WERI-Rb-1 (cell line): ENCODE measurements around the gene KLF17.
"Not testable (repeated sequence)": the region's sequence is repeated elsewhere in the genome, so short reads cannot be mapped to it uniquely, and the experiment has no call there.

Experiments
- DNase-seq: peaks from one replicate; pipeline ENCODE4 v3.0.0-alpha.2; 2020
- H3K27ac ChIP-seq: fragments of 250-450 bp; sonication (Bioruptor Pico); 2 replicates; pipeline ENCODE4 v1.5.1; 2020; ENCODE audit warnings: mild to moderate bottlenecking, moderate library complexity
- H3K27me3 ChIP-seq: fragments of 250-450 bp; sonication (Bioruptor Pico); 2 replicates; pipeline ENCODE4 v1.5.1; 2021; ENCODE audit warnings: mild to moderate bottlenecking, low read depth, moderate library complexity; ENCODE audit not compliant: insufficient read depth, severe bottlenecking
- H3K36me3 ChIP-seq: fragments of 250-450 bp; sonication (Bioruptor Pico); 2 replicates; pipeline ENCODE4 v1.5.1; 2020; ENCODE audit warnings: mild to moderate bottlenecking, moderate library complexity
- H3K4me3 ChIP-seq: 2 replicates; pipeline ENCODE4 v1.5.1; 2011; ENCODE audit warnings: low read depth, mild to moderate bottlenecking, control low read depth, low read length
- H3K9me3 ChIP-seq: fragments of 250-450 bp; sonication (Bioruptor Pico); 2 replicates; pipeline ENCODE4 v1.5.1; 2021; ENCODE audit warnings: mild to moderate bottlenecking, moderate library complexity; ENCODE audit not compliant: severe bottlenecking
- TF ChIP-seq, protein P1 (sequence below): IDR thresholded peaks from 2 replicates; pipeline ENCODE4 v1.5.1; 2011; ENCODE audit warnings: low read depth, mild to moderate bottlenecking, control low read depth, inconsistent platforms, low read length

The KLF17 gene

DNA sequence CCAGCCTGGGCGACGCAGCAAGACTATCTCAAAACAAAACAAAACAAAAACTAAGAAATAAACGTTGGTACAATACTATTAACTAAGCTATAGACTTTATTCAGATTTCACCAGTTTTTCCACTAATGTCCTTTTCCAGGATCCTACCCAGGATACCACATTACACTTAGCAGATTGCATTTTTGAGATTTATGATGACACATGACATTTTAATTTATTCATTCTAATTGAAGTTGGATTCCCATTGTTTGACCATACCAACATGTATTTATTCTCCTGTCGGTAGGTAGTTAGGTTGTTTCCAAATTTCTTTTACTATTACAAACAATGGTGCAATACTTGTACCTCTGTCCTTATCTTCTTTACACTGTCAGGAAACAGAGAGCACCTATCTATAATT lies 6.8 kb upstream of the KLF17 start:
- no peak overlapping the region for H3K27ac ChIP-seq
- no peak overlapping the region for H3K4me3 ChIP-seq
- TF ChIP-seq, protein P1, sequence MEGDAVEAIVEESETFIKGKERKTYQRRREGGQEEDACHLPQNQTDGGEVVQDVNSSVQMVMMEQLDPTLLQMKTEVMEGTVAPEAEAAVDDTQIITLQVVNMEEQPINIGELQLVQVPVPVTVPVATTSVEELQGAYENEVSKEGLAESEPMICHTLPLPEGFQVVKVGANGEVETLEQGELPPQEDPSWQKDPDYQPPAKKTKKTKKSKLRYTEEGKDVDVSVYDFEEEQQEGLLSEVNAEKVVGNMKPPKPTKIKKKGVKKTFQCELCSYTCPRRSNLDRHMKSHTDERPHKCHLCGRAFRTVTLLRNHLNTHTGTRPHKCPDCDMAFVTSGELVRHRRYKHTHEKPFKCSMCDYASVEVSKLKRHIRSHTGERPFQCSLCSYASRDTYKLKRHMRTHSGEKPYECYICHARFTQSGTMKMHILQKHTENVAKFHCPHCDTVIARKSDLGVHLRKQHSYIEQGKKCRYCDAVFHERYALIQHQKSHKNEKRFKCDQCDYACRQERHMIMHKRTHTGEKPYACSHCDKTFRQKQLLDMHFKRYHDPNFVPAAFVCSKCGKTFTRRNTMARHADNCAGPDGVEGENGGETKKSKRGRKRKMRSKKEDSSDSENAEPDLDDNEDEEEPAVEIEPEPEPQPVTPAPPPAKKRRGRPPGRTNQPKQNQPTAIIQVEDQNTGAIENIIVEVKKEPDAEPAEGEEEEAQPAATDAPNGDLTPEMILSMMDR: no peak
- H3K27me3 ChIP-seq: no peaks in the 10 kb centered on the region
- H3K36me3 ChIP-seq: no peaks in the 10 kb centered on the region
- no peaks in the 10 kb centered on the region for H3K9me3 ChIP-seq
- DNase-seq: no peak

DNA sequence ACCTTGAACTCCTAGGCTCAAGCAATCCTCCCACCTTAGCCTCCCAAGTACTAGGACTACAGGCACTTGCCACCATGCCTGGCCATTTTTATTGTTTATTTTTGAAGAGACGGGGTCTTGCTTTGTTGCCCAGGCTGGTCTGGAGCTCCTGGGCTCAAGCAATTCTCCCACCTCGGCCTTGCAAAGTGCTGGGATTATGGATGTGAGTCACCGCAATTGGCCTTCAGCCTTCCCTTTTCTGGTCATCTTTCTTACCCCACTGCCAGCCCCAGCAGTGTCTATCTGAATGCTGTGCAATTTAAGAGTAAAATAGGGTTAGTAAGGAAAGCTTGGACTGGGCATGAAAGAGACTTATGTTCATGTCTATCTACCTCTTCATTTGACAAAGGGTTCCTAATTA lies 6.1 kb upstream of the KLF17 start:
- DNase-seq: no peak
- TF ChIP-seq, protein P1: no peak
- Histone ChIP-seq H3K27me3 (no peaks in the 10 kb centered on the region), H3K9me3 (no peaks in the 10 kb centered on the region), H3K4me3 (no peak overlapping the region), H3K27ac (no peak overlapping the region), H3K36me3 (no peaks in the 10 kb centered on the region)

DNA sequence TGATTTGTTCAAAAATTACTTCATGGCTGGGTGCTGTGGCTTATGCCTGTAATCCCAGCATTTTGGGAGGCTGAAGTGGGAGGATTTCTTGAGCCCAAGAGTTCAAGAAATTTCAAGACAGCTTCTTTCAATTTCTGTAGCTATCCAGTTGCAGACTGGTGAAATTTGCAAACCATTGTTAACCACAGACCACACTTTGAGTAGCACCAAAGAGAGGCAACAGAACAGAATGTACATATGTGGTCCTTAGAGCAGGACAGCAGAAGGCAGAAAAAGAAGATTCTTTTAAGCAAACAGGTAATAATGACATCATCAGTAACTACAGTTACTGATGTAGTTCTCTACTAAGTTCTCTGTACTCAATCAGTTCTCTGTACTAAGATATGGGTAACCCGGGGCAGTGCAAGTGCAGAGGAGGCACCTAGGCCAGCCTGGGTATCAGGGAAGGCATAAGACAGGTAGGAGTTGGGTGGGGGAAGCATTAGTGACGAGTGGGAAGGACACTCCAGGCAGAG lies 5.5 kb upstream of the KLF17 start:
- no peaks in the 10 kb centered on the region for H3K36me3 ChIP-seq
- no peak overlapping the region for H3K4me3 ChIP-seq
- no peaks in the 10 kb centered on the region for H3K27me3 ChIP-seq
- TF ChIP-seq, protein P1: no peak
- H3K9me3 ChIP-seq: no peaks in the 10 kb centered on the region
- no peak for DNase-seq
- H3K27ac ChIP-seq: peak overlapping the region; percentile 27

DNA sequence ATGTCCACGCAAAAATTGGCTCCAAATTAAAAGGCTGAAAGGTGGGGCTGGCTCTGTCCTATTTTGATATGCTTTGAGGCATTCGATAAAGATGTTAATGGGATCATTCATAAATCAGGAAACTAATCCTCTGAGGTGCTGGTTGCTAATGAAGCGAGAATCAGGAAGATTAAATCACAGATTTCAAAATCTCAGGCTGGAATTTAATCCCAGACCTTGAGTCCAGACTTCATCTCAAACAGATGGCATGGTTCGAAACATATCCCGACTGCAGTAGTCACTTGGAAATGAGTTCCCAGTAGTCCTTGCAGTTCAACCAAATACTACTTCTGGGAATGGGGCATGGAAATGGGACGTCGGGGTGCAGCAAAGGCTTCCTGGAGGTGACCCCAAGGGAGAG lies 4.5 kb upstream of the KLF17 start:
- H3K27me3 ChIP-seq: no peaks in the 10 kb centered on the region
- no peaks in the 10 kb centered on the region for H3K36me3 ChIP-seq
- TF ChIP-seq, protein P1: no peak
- H3K4me3 ChIP-seq: no peak overlapping the region
- H3K27ac ChIP-seq: peak overlapping the region; percentile 64
- peak; percentile 42 for DNase-seq
- no peaks in the 10 kb centered on the region for H3K9me3 ChIP-seq

DNA sequence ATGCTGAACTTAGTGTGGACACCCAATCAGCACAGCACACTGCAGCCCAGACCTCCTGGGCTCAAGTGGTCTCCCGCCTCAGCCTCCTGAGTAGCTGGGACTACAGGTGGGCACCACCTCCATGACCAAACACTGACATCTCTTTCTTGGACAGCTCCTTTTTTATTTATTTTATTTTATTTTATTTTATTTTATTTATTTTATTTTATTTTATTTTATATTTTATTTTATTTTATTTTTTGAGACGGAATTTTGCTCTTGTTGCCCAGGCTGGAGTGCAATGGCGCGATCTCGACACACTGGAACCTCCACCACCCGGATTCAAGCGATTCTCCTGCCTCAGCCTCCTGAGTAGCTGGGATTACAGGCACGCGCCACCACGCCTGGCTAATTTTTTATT lies 1.3 kb upstream of the KLF17 start:
- not testable (repeated sequence) for H3K27ac ChIP-seq, H3K4me3 ChIP-seq, DNase-seq, H3K27me3 ChIP-seq, H3K9me3 ChIP-seq, H3K36me3 ChIP-seq

DNA sequence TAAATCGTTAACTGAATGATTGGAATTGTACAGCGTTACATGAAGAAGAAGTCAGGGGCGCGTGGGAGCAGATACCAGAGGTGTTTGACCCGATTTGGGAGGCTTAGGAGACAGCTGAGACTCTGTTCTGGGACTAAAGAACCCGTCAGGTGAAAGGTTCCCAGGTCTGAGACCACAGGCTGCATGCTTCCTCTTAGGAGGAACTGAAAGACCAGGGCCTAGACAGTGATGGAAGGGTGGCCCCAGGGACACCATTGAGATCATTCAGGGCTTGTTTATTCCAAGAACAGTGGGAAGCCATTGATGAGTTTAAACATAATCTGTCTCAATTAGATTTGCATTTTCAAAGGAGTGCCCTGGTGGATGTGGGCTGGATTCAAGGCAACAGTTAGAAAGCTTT lies 904 bp downstream of the KLF17 start:
- H3K27me3 ChIP-seq: no peaks in the 10 kb centered on the region
- no peaks in the 10 kb centered on the region for H3K9me3 ChIP-seq
- no peak overlapping the region for H3K4me3 ChIP-seq
- no peak overlapping the region for H3K27ac ChIP-seq
- DNase-seq: no peak
- no peaks in the 10 kb centered on the region for H3K36me3 ChIP-seq
- TF ChIP-seq, protein P1: no peak
